Upper lobe of left lung (tissue), 6 donors: ENCODE measurements around the gene P3H2. TPM values are rescaled to one million over a fixed set of nuclear protein-coding genes. Genes with fewer than 3 reads are reported as not detected.

Source experiments
- ATAC-seq, 2 donors: fragments of 200-7000 bp; cut with Tn5 transposase; one replicate each; pipeline ENCODE4 v1.9.1; 2022; ENCODE audit warnings: mild to moderate bottlenecking in 2 of 2, moderate library complexity in 2 of 2; ENCODE audit not compliant: low FRiP score in 2 of 2
- DNase-seq, 2 donors: peaks; one replicate each; pipeline ENCODE4 v3.0.0-alpha.2; 2019 to 2020
- H3K27ac ChIP-seq, 4 donors: fragments of 200-600 bp; sonication (generic); one replicate each; pipeline ENCODE4 v1.5.1; 2016 to 2019
- H3K27me3 ChIP-seq, 4 donors: fragments of 200-600 bp; sonication (generic); one replicate each; pipeline ENCODE4 v1.5.1; 2017 to 2019
- H3K36me3 ChIP-seq, 4 donors: fragments of 200-600 bp; sonication (generic); one replicate each; pipeline ENCODE4 v1.5.1; 2016 to 2019
- H3K4me1 ChIP-seq, 4 donors: fragments of 200-600 bp; sonication (generic); one replicate each; pipeline ENCODE4 v1.5.1; 2018 to 2019
- H3K4me3 ChIP-seq, 4 donors: fragments of 200-600 bp; sonication (generic); one replicate each; pipeline ENCODE4 v1.5.1; 2017 to 2019; ENCODE audit warnings: mild to moderate bottlenecking in 2 of 4, moderate library complexity in 1 of 4
- H3K9me3 ChIP-seq, 4 donors: fragments of 200-600 bp; sonication (generic); one replicate each; pipeline ENCODE4 v1.5.1; 2018 to 2019
- CTCF ChIP-seq, 6 experiments: fragments of 450-650 bp in 4 of 6; fragments of 200-600 bp in 2 of 6; sonication (generic) in 2 of 6; IDR thresholded peaks; one replicate each; pipeline ENCODE4 v1.5.1; 2016 to 2019; ENCODE audit warnings: antibody characterized with exemption in 6 of 6
- EP300 ChIP-seq, 4 donors: sonication (generic); formaldehyde crosslinking; IDR thresholded peaks; one replicate each; pipeline ENCODE4 v1.5.1; 2017; ENCODE audit warnings: antibody characterized with exemption in 4 of 4, control low read depth in 2 of 4
- POLR2A ChIP-seq, 4 donors: fragments of 450-650 bp; IDR thresholded peaks; one replicate each; pipeline ENCODE4 v1.5.1; 2016 to 2017; ENCODE audit warnings: antibody characterized with exemption in 4 of 4, mild to moderate bottlenecking in 2 of 4
- POLR2AphosphoS5 ChIP-seq, 2 donors: sonication (generic); formaldehyde crosslinking; IDR thresholded peaks; one replicate each; pipeline ENCODE4 v1.5.1; 2017; ENCODE audit warnings: antibody characterized with exemption in 2 of 2
- WGBS, 2 donors: methylation state at CpG; one replicate each; pipeline ENCODE4 v1.1.5; 2017 to 2018; 5-methylcytosine and 5-hydroxymethylcytosine counted together
- total RNA-seq, 6 donors: library from RNA; depleted of rRNA in 4 of 6; stranded (reverse); fragments of >200 nt in 4 of 6; gene quantifications; one replicate each; pipeline versions ENCODE4 v1.1.0 to v1.2.1, GENCODE V29; 2016 to 2021
- donor health status: DM: no; HTN: no; CAD: no; lungs with moderate emphysema.
- donor health status: DM: no; HTN: yes; CAD: no; lungs with severe emphysema.

P3H2 gene
- total RNA-seq, 6 donors from 2014 or later = 42.2 to 114 (median 63.0) TPM

DNA sequence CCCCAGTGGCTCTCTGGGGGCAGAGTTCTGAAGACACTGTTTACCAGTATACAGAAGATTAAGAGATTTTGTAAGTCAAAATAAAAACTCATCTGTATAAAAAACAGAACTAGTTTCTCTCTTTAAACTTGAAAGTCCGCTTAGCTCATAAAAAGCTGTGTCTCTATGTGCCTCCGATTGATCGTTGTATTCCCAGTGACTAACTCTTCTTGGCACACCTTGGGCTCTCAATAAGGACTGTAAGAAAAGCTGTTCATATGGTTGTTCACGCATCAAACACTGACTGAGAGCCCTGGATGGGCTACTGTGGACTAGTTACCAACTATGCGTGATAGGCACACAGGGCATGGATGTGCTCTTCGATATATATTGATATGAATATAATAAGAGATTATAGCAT, 107.9 kb downstream of the P3H2 start:
- no peak for DNase-seq
- Histone ChIP-seq H3K9me3 (no peaks in the 10 kb centered on the region), H3K4me3 (no peak overlapping the region), H3K27me3 (no peaks in the 10 kb centered on the region), H3K4me1 (peaks cover 0 to 4% (median 2%) of the 10 kb centered on the region in 4 donors), H3K36me3 (no peaks in the 10 kb centered on the region), H3K27ac (no peak overlapping the region)
- 85 to 94% methylated on average over 6 of the region's 6 CpGs for WGBS, 2 donors
- no peak for TF ChIP-seq POLR2AphosphoS5 (IDR thresholded peaks at IDR 0.05)
- TF ChIP-seq CTCF (IDR thresholded peaks at IDR 0.05) = no peak
- no peak for TF ChIP-seq EP300 (IDR thresholded peaks at IDR 0.05)
- no peak for TF ChIP-seq POLR2A (IDR thresholded peaks at IDR 0.05)
- ATAC-seq = no peak

DNA sequence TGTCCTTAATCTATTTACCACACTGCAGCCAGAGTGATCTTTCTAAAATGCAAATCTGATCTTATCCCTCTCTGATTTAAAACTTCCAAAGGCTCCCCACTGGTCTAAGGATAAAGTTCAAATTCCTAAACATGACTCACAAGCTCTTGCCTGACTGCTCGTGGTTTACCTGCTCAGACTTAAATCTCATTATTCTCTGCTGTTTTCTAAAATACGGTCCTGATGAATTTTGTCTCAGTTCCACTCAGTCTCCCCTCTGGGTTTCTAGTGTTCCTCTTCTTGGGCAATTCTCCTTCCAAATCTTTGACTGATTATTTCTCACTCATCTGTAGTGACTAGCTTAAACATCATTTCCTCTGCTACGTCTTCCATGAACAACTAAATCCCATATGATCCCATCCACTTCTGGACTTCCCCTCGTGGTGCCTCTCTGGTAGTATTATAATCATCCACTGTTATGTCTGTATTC, 108.3 kb downstream of the P3H2 start:
- no peak overlapping the region for H3K27ac ChIP-seq
- H3K36me3 ChIP-seq = no peaks in the 10 kb centered on the region
- ATAC-seq (no peak), DNase-seq (no peak)
- TF ChIP-seq EP300 (IDR thresholded peaks at IDR 0.05) = no peak
- no peak for TF ChIP-seq CTCF (IDR thresholded peaks at IDR 0.05)
- TF ChIP-seq POLR2AphosphoS5 (IDR thresholded peaks at IDR 0.05) = no peak
- TF ChIP-seq POLR2A (IDR thresholded peaks at IDR 0.05) = no peak
- WGBS, 2 donors = 62 to 63% methylated on average over 4 of the region's 4 CpGs
- H3K27me3 ChIP-seq = no peaks in the 10 kb centered on the region
- H3K4me3 ChIP-seq = no peak overlapping the region
- H3K9me3 ChIP-seq = no peaks in the 10 kb centered on the region
- peaks cover 0 to under 1% (median 0%) of the 10 kb centered on the region in 4 donors for H3K4me1 ChIP-seq

GRCh38 chr3:190010486-190010885, 110.2 kb downstream of the P3H2 start:
- DNase-seq = no peak
- 49 to 72% methylated on average over 2 of the region's 2 CpGs for WGBS, 2 donors

DNA sequence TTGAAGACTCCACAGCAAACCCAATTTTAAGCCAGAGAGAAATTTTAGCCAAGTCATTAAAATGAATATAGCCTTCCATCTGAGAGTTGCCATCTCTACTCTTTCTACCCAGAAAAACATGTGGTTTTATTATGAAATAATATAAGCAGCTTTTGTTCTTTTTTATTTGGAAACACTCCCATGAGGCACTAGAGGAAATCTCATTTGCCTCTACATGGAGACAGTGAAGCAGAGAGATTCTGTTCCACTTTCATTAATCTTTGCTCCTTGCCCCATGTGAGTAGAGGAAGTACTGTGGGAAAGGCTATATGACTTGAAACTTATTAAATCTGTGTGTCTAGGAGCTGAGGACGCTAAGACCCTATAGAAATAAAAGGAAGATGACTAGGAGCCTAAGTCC, 111.1 kb downstream of the P3H2 start:
- WGBS, 2 donors = 70 to 74% methylated on average over 1 of the region's 1 CpG

More at GRCh38 chr3:190010486-190010885, 110.2 kb downstream of the P3H2 start:
- H3K27me3 ChIP-seq = no peaks in the 10 kb centered on the region
- H3K36me3 ChIP-seq = no peaks in the 10 kb centered on the region
- no peak for ATAC-seq
- TF ChIP-seq POLR2AphosphoS5 (IDR thresholded peaks at IDR 0.05) (no peak), CTCF (IDR thresholded peaks at IDR 0.05) (no peak), EP300 (IDR thresholded peaks at IDR 0.05) (no peak), POLR2A (IDR thresholded peaks at IDR 0.05) (no peak)
- H3K27ac ChIP-seq = no peak overlapping the region
- no peaks in the 10 kb centered on the region for H3K9me3 ChIP-seq
- no peaks in the 10 kb centered on the region for H3K4me1 ChIP-seq
- no peak overlapping the region for H3K4me3 ChIP-seq

More for the DNA sequence above, 111.1 kb downstream of the P3H2 start:
- DNase-seq = no peak
- TF ChIP-seq POLR2AphosphoS5 (IDR thresholded peaks at IDR 0.05) (no peak), EP300 (IDR thresholded peaks at IDR 0.05) (no peak), POLR2A (IDR thresholded peaks at IDR 0.05) (no peak), CTCF (IDR thresholded peaks at IDR 0.05) (no peak)
- Histone ChIP-seq H3K4me3 (no peak overlapping the region), H3K36me3 (no peaks in the 10 kb centered on the region), H3K4me1 (no peaks in the 10 kb centered on the region), H3K27me3 (no peaks in the 10 kb centered on the region), H3K27ac (no peak overlapping the region), H3K9me3 (no peaks in the 10 kb centered on the region)
- no peak for ATAC-seq
